Smooth muscle cell (in vitro differentiated cells): ENCODE results near the gene NDP. TPM values are rescaled to one million over a fixed set of nuclear protein-coding genes. Genes with fewer than 3 reads are reported as not detected.

Source experiments
- DNase-seq: peaks from one replicate; lab custom pipeline; 2025; ENCODE audit not compliant: unreplicated experiment; lab: John Stamatoyannopoulos, UW
- H2AFZ ChIP-seq: fragments of 200-600 bp; sonication (generic); 2 replicates; pipeline ENCODE4 v1.6.0; 2016; ENCODE audit warnings: antibody characterized with exemption, low read depth, mild to moderate bottlenecking
- H3F3A ChIP-seq: fragments of 200-600 bp; sonication (generic); 2 replicates; pipeline ENCODE4 v1.6.0; 2017; ENCODE audit warnings: antibody characterized with exemption, low read depth
- H3K27ac ChIP-seq: fragments of 200-600 bp; sonication (generic); 2 replicates; pipeline ENCODE4 v1.5.1; 2016; ENCODE audit warnings: low read depth, mild to moderate bottlenecking
- H3K27me3 ChIP-seq: fragments of 200-600 bp; sonication (generic); 2 replicates; pipeline ENCODE4 v1.6.1; 2016; ENCODE audit warnings: low read depth, mild to moderate bottlenecking
- H3K36me3 ChIP-seq: fragments of 200-600 bp; sonication (generic); 2 replicates; pipeline ENCODE4 v1.5.1; 2016; ENCODE audit warnings: low read depth
- H3K4me1 ChIP-seq: fragments of 200-600 bp; sonication (generic); 2 replicates; pipeline ENCODE4 v1.5.1; 2016; ENCODE audit warnings: low read depth
- H3K4me2 ChIP-seq: fragments of 200-600 bp; sonication (generic); 2 replicates; pipeline ENCODE4 v1.6.0; 2016; ENCODE audit warnings: mild to moderate bottlenecking
- H3K4me3 ChIP-seq: fragments of 200-600 bp; sonication (generic); 2 replicates; pipeline ENCODE4 v1.5.1; 2016; ENCODE audit warnings: mild to moderate bottlenecking
- H3K79me2 ChIP-seq: fragments of 200-600 bp; sonication (generic); 2 replicates; pipeline ENCODE4 v1.6.0; 2016; ENCODE audit warnings: low read depth, mild to moderate bottlenecking
- H3K9ac ChIP-seq: fragments of 200-600 bp; sonication (generic); 2 replicates; pipeline ENCODE4 v1.6.0; 2016; ENCODE audit warnings: low read depth
- H3K9me3 ChIP-seq: fragments of 200-600 bp; sonication (generic); replicated peaks from 2 replicates; pipeline ENCODE4 v1.5.1; 2016; ENCODE audit warnings: low read depth
- H4K20me1 ChIP-seq: fragments of 200-600 bp; sonication (generic); 2 replicates; pipeline ENCODE4 v1.6.0; 2016; ENCODE audit warnings: low read depth
- WGBS: methylation state at CpG from one replicate; pipeline ENCODE4 v1.1.7; 2016; ENCODE audit warnings: low lambda C conversion rate; 5-methylcytosine and 5-hydroxymethylcytosine counted together
- polyA plus RNA-seq: library from polyadenylated mRNA; unstranded; fragments of >200 nt; fragmentation: Nextera tagmentation; extraction: Ambion mirVana; gene quantifications from 2 replicates; pipeline ENCODE4 v1.2.1, GENCODE V29; 2016
- total RNA-seq: library from RNA; depleted of rRNA; stranded (reverse); fragments of >200 nt; gene quantifications from 2 replicates; pipeline ENCODE4 v1.2.3, GENCODE V29; 2014
- TF ChIP-seq, protein P1 (sequence below): fragments of 200-600 bp; sonication (generic); IDR thresholded peaks from 2 replicates; pipeline ENCODE4 v1.5.1; 2017; ENCODE audit warnings: borderline replicate concordance, mild to moderate bottlenecking, antibody characterized with exemption; ENCODE audit not compliant: insufficient read depth, poor library complexity, severe bottlenecking

Gene NDP
- total RNA-seq = 1.5 and 1.6 TPM in 2 replicates
- polyA plus RNA-seq = 0.33 and 0.88 TPM in 2 replicates

GRCh38 chrX:43973249-43974099 is at the start of gene NDP:
NDP (minus strand) TSS chrX:43973390; CDS start chrX:43958645, 14,745 bp downstream.
- no peaks in the 10 kb centered on the region for H3F3A ChIP-seq
- no peak for DNase-seq
- H3K27me3 ChIP-seq = no peaks in the 10 kb centered on the region
- H3K4me2 ChIP-seq = peak within 1 kb of the TSS; percentile 82
- H3K79me2 ChIP-seq = no peaks in the 10 kb centered on the region
- H3K36me3 ChIP-seq = no peaks in the 10 kb centered on the region
- H3K9me3 ChIP-seq = no peaks in the 10 kb centered on the region
- no peaks in the 10 kb centered on the region for H3K4me1 ChIP-seq
- H3K9ac ChIP-seq = peak within 1 kb of the TSS; percentile 9
- 46% methylated on average over 27 of the region's 28 CpGs for WGBS
- H4K20me1 ChIP-seq = no peaks in the 10 kb centered on the region
- TF ChIP-seq, protein P1, sequence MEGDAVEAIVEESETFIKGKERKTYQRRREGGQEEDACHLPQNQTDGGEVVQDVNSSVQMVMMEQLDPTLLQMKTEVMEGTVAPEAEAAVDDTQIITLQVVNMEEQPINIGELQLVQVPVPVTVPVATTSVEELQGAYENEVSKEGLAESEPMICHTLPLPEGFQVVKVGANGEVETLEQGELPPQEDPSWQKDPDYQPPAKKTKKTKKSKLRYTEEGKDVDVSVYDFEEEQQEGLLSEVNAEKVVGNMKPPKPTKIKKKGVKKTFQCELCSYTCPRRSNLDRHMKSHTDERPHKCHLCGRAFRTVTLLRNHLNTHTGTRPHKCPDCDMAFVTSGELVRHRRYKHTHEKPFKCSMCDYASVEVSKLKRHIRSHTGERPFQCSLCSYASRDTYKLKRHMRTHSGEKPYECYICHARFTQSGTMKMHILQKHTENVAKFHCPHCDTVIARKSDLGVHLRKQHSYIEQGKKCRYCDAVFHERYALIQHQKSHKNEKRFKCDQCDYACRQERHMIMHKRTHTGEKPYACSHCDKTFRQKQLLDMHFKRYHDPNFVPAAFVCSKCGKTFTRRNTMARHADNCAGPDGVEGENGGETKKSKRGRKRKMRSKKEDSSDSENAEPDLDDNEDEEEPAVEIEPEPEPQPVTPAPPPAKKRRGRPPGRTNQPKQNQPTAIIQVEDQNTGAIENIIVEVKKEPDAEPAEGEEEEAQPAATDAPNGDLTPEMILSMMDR = no peak
- peak within 1 kb of the TSS; percentile 70 for H2AFZ ChIP-seq
- no peak within 1 kb of the TSS for H3K27ac ChIP-seq
- H3K4me3 ChIP-seq = peak within 1 kb of the TSS; percentile 49

GRCh38 chrX:44022964-44023363 is 49.8 kb upstream of the NDP start:
- Histone ChIP-seq H3K36me3 (no peaks in the 10 kb centered on the region), H3K27ac (no peak overlapping the region), H3K4me1 (no peaks in the 10 kb centered on the region), H3K9ac (no peak overlapping the region), H3K4me3 (no peak overlapping the region), H3K27me3 (no peaks in the 10 kb centered on the region), H3F3A (no peaks in the 10 kb centered on the region), H2AFZ (no peak overlapping the region), H4K20me1 (no peaks in the 10 kb centered on the region), H3K4me2 (no peak overlapping the region), H3K9me3 (no peaks in the 10 kb centered on the region), H3K79me2 (no peaks in the 10 kb centered on the region)
- WGBS = 79% methylated on average over 2 of the region's 2 CpGs
- no peak for DNase-seq
- TF ChIP-seq, protein P1 = no peak

DNA sequence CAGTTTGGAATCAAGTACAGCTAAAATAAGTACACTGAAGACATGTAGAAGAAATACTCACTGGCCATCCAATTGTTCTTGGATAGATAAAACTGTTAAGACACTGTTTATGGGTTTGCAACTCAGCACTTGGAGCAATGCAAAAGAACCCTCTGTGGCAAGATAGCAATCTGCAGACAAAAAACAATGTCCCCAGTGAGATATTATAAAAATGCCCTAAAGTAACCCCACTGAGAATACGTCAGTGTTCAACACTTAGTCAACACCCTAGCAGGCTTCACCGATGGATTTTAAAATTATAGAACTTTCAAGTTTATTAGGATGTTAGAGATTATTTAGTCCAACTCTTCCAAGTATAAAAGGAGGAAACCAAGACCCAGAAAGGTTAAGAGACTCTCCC is 47.5 kb upstream of the NDP start:
- no peaks in the 10 kb centered on the region for H3F3A ChIP-seq
- no peaks in the 10 kb centered on the region for H3K4me1 ChIP-seq
- no peaks in the 10 kb centered on the region for H3K79me2 ChIP-seq
- no peak overlapping the region for H3K27ac ChIP-seq
- H3K9me3 ChIP-seq = no peaks in the 10 kb centered on the region
- no peak overlapping the region for H2AFZ ChIP-seq
- no peaks in the 10 kb centered on the region for H3K36me3 ChIP-seq
- no peaks in the 10 kb centered on the region for H3K27me3 ChIP-seq
- DNase-seq = no peak
- 65% methylated on average over 2 of the region's 2 CpGs for WGBS
- no peak overlapping the region for H3K4me2 ChIP-seq
- TF ChIP-seq, protein P1 = no peak
- no peak overlapping the region for H3K9ac ChIP-seq
- H4K20me1 ChIP-seq = no peaks in the 10 kb centered on the region
- H3K4me3 ChIP-seq = no peak overlapping the region
